HG02642 (cell line): ENCODE results near the gene KAT2B.
A peak's percentile ranks its signal among the peaks of the same experiment; 100 is the strongest.
"Not testable (repeated sequence)": the region's sequence is repeated elsewhere in the genome, so short reads cannot be mapped to it uniquely, and the experiment has no call there.

Experiments
- ATAC-seq: cut with Tn5 transposase; IDR thresholded peaks from one replicate; pipeline ENCODE4 v1.9.1; 2021; ENCODE audit warnings: mild to moderate bottlenecking; ENCODE audit not compliant: unreplicated experiment, poor library complexity

Gene KAT2B

DNA sequence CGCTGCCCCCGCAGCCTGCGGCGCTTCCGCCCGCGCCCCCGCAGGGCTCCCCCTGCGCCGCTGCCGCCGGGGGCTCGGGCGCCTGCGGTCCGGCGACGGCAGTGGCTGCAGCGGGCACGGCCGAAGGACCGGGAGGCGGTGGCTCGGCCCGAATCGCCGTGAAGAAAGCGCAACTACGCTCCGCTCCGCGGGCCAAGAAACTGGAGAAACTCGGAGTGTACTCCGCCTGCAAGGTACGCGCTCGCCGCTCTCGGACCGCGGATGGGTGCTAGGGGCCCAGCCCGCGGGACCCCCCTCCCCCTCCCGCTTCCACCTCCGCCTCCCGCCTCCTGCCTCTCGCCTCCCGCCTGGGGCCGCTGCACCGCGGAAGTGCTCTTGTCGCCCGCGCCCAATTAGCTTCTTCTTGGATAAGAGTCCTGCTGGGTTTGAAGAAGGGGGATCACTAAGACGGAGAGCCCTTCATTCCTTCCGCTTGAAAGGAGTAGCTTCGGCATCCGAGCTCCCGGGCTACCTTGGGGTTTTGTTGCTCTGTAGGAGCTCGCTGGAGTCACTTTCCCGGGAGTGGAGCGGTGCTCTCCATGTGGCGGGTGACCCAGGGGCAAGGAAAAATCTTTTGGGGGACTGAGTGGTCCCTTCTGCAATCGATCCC lies 426 bp downstream of the KAT2B start:
- ATAC-seq: peak; percentile 41

GRCh38 chr3:20041197-20041780 lies 1.0 kb downstream of the KAT2B start:
- peak; percentile 51 for ATAC-seq

- ATAC-seq: no peak
These were observed 2.1 kb downstream of the KAT2B start for GRCh38 chr3:20042331-20042730.

- ATAC-seq: peak; percentile 30
These were observed 3.1 kb downstream of the KAT2B start for GRCh38 chr3:20043396-20043795.

DNA sequence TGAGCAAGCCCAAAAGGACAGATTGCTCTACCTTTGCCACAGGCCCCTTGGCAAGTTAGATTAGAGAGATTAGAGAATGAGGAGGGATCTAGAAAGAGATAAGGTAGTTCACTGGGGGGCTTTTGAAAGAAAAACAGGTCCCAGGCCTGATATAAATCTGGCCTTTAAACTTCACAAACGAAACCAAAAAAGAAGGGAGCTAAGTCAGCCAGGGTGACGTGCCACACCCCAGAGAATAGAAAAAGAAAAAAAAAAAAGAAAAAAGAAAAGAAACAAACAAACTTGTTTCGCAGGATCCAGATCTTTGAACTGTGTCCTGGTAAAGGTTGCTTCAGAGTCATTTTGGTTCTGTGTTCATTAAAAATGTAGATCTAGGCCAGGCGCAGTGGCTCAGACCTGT lies 3.6 kb downstream of the KAT2B start:
- ATAC-seq: no peak

DNA sequence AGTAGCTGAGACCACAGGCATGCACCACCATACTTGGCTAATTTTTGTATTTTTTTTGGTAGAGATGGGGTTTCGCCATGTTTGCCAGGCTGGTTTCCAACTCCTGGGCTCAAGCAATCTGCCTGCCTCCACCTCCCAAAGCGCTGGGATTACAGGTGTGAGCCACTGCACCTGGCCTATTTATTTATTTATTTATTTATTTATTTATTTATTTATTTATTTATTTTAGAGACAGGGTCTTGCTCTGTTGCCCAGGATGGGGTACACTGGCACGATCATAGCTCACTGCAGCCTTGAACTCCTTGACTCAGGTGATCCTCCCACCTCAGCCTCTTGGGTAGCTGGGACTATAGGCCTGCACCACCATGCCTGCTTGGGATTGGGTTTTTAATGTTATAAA lies 4.9 kb downstream of the KAT2B start:
- ATAC-seq: not testable (repeated sequence)

- no peak for ATAC-seq
These were observed 6.3 kb downstream of the KAT2B start for GRCh38 chr3:20046556-20046955.

GRCh38 chr3:20047341-20047779 lies 7.1 kb downstream of the KAT2B start:
- no peak for ATAC-seq

DNA sequence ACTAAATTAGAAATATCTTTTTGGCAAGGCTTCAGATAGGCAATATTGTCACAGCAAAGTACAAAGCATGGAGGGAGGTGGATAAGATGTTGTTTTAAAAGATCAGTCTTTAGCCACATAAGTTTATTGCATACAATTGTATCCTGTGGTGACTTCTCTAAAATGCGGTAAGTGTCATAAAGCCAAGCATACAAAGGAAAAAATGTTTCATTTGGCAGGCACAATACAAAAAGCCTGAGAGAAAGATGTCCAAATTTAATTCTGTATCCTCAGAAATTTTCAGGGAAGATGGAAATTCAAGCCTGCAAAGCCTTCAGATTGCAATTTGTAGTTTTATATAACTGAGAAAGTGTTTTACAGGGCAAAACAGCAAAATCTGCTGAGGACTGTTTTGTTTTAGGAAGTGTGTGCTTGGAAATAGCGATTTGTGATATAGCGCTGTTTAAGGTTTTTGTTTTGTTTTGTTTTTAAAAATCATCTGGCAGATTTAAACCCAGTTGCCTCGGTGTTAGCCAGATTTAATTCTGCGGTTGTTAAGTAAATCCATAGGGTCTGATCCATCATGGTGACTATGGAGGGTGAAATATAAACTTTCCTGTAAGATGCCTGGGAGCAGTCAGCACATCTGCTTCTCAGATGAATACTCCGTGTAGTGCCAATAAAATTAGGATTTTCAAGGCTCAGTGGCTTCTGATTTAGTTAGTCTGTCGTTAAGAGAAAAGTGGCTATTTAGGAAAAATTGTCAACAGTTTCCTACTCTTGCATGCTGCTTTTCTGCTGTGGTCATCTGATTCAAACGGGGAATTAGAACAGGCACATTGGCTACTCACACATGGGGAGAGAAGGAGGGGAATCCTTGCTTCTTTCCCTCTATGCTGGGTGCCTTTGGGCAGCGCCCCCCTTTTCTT lies 8.0 kb downstream of the KAT2B start:
- ATAC-seq: no peak

- ATAC-seq: no peak
These were observed 11.0 kb downstream of the KAT2B start for GRCh38 chr3:20051123-20051806.

- no peak for ATAC-seq
These were observed 12.6 kb downstream of the KAT2B start for GRCh38 chr3:20052851-20053250.

GRCh38 chr3:20054549-20054987 lies 14.3 kb downstream of the KAT2B start:
- ATAC-seq: peak; percentile 81

DNA sequence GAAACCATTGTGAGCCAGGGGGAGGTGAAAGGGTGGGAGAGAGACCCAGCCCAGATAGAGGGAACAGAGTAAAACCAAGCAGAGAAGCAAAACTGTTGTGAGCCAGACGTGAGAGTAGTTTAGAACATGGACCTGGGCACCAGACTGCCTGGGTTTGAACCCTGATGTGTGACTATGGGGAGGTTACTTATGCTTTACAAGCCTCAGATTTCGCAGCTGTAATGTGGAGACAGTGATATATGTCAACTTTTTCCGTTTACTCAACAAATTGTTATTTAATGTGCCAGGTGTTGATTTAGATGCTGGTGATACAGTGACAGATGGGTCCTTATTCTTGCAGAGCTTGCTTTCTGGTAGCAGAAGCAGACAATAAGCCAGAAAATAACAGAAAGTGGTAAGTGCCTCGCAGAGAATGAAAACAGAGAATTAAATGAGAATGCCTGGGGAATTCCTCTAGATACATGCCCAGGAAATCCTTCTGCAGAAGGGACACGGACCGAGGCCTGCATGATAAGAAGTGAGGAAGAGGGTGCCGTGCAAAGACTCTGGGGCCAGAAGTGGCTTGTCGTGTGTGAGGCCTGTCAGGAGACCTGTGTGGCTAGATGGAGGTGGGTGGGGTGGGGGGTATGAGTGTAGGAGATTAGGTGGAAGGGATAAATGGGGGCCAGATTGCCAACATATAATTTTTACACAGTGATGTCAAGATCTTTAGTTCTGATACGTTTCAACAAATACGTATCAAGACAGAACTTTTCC lies 15.0 kb downstream of the KAT2B start:
- peak; percentile 11 for ATAC-seq

DNA sequence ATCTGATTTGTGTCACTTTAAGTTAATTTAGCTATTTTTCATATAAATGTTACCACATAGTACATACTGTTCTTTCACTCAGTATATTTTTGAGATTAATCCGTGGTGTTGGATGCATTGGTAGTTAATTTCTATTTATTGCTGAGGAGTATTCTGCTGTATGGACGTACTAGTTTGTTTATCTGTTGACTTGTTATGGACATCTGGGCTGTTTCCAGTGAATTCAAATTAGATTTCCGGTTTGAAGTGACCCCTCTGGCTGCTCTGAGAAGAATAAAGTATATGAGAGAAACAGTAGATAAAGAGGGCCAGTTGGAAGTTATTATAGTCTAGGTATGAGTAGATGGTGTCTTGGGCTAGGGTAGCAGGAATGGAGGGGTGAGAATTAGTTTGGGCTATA lies 15.6 kb downstream of the KAT2B start:
- no peak for ATAC-seq

DNA sequence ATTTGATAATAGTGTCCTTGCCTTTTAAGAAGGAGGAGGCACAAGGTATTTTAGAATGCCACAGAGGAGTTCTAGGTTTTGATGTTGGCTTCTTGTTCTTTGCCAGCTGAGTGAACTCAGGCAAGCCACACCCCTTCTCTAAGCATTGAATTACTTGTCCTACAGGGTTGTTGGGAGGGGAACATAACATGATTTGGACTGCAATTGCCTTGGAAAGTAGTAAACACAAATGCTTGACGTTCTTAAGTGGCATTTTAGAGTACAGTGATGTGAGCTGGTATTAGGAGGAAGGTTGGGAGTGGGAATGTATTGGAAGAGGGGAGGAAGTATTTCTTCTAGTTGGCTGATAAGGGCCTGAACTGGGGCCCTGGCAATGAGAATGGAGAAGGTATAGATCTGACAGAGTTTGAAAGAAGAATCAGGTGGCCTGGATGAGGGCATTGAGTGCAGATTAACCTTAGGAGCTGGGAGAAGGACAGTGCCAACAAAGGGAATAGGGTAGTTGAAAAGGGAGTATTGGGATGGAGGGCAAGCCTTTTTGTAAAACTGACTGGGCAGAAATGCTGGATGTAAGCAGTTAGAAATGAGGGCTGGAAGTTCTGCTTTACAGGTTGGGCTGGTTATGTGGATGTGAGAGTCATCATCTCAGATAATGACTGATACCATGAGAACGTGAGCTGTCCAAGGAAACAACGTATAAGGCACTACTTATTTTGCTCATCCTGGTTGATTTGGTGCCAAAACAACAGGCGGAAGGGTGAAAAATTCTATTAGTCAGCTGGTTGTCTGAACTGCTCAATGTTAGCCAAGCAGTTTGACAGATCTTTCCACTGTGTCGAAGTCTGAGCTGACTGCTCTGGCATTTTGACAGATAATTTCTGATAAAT lies 16.7 kb downstream of the KAT2B start:
- ATAC-seq: peak; percentile 40

GRCh38 chr3:20057612-20058180 lies 17.4 kb downstream of the KAT2B start:
- no peak for ATAC-seq

DNA sequence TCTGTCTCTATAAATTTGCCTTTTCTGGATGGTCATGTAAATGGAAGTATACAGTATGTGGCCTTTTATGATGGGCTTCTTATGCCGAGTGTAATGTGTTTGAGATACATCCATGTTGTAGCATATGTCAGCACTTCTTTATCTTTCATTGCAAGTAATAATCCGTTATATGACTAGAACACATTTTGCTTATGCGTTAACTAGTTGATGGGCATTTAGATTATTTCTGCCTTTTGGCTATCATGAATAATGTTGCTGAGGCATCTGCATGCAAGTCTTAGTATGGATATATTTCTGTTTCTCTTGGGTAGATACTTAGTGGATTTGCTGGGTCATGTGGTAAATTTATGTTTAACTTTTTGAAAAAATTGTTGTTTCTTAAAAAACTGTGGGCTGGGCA lies 19.7 kb downstream of the KAT2B start:
- ATAC-seq: no peak

- peak; percentile 74 for ATAC-seq
These were observed 20.9 kb downstream of the KAT2B start for GRCh38 chr3:20060974-20061685.
